WTC11 (cell line): ENCODE measurements around the gene CLDN14. TPM values are rescaled to one million over a fixed set of nuclear protein-coding genes. Genes with fewer than 3 reads are reported as not detected.

Source experiments
- ATAC-seq: fragments of 200-7000 bp; cut with Tn5 transposase; 2 replicates; pipeline ENCODE4 v1.10.0; 2021; ENCODE audit warnings: mild to moderate bottlenecking, moderate library complexity
- CTCF ChIA-PET: fragments of 300-600 bp; sonication (Branson Sonifier 250); formaldehyde crosslinking; loops from one replicate; lab custom pipeline; 2021; ENCODE audit warnings: antibody characterized with exemption; lab: Charles Lee
- POLR2A ChIA-PET: fragments of 350-600 bp; sonication (Branson Sonifier 250); formaldehyde crosslinking; loops from one replicate; lab custom pipeline; 2021; ENCODE audit warnings: antibody characterized with exemption; lab: Charles Lee
- DNase-seq: peaks from one replicate; pipeline ENCODE4 v3.0.0; 2021; ENCODE audit warnings: low spot score
- H3K27ac Mint-ChIP-seq: 2 replicates; pipeline ENCODE4 v1.8.0; 2021; ENCODE audit warnings: mixed read lengths
- H3K27me3 Mint-ChIP-seq: 2 replicates; pipeline ENCODE4 v1.8.0; 2021; ENCODE audit warnings: low read depth, mild to moderate bottlenecking, moderate library complexity, mixed read lengths
- H3K36me3 Mint-ChIP-seq: 2 replicates; pipeline ENCODE4 v1.8.0; 2021; ENCODE audit warnings: mixed read lengths
- H3K4me1 Mint-ChIP-seq: 2 replicates; pipeline ENCODE4 v1.8.0; 2022; ENCODE audit warnings: mixed read lengths
- H3K4me3 Mint-ChIP-seq: 2 replicates; pipeline ENCODE4 v1.8.0; 2021; ENCODE audit warnings: mild to moderate bottlenecking, moderate library complexity, mixed read lengths
- H3K9me3 Mint-ChIP-seq: 2 replicates; pipeline ENCODE4 v1.8.0; 2021; ENCODE audit warnings: mixed read lengths
- ARID4B ChIP-seq: sonication (generic); formaldehyde crosslinking; IDR thresholded peaks from 2 replicates; pipeline ENCODE4 v1.8.0; 2023; ENCODE audit warnings: missing genetic modification reagents, mild to moderate bottlenecking, borderline replicate concordance
- ATF1 ChIP-seq: sonication (generic); formaldehyde crosslinking; IDR thresholded peaks from 2 replicates; pipeline ENCODE4 v1.8.1; 2023; ENCODE audit warnings: mild to moderate bottlenecking, moderate library complexity, missing genetic modification reagents
- E2F1 ChIP-seq: sonication (generic); formaldehyde crosslinking; IDR thresholded peaks from 2 replicates; pipeline ENCODE4 v1.8.0; 2022; ENCODE audit warnings: mild to moderate bottlenecking, missing genetic modification reagents
- E2F4 ChIP-seq: sonication (generic); formaldehyde crosslinking; IDR thresholded peaks from 2 replicates; pipeline ENCODE4 v1.8.1; 2022; ENCODE audit warnings: low read depth, mild to moderate bottlenecking, moderate library complexity, missing genetic modification reagents, borderline replicate concordance
- EMX1 ChIP-seq: fragments of 250-450 bp; sonication (Bioruptor Pico); IDR thresholded peaks from 2 replicates; pipeline ENCODE4 v1.8.0; 2021; ENCODE audit warnings: mild to moderate bottlenecking
- IRF2 ChIP-seq: sonication (generic); formaldehyde crosslinking; IDR thresholded peaks from 2 replicates; pipeline ENCODE4 v1.8.0; 2022; ENCODE audit warnings: low read depth, missing genetic modification reagents, borderline replicate concordance
- JUN ChIP-seq: sonication (generic); formaldehyde crosslinking; IDR thresholded peaks from 2 replicates; pipeline ENCODE4 v1.8.0; 2023; ENCODE audit warnings: mild to moderate bottlenecking, missing genetic modification reagents
- MAX ChIP-seq: sonication (generic); formaldehyde crosslinking; IDR thresholded peaks from 2 replicates; pipeline ENCODE4 v1.8.0; 2022; ENCODE audit warnings: mild to moderate bottlenecking, missing genetic modification reagents
- NR2C2 ChIP-seq: sonication (generic); formaldehyde crosslinking; IDR thresholded peaks from 2 replicates; pipeline ENCODE4 v1.8.0; 2022; ENCODE audit warnings: mild to moderate bottlenecking, missing genetic modification reagents
- PREB ChIP-seq: sonication (generic); formaldehyde crosslinking; IDR thresholded peaks from 2 replicates; pipeline ENCODE4 v1.8.1; 2022; ENCODE audit warnings: mild to moderate bottlenecking, missing genetic modification reagents, moderate library complexity, borderline replicate concordance
- SOX15 ChIP-seq: fragments of 250-450 bp; sonication (Bioruptor Pico); IDR thresholded peaks from 2 replicates; pipeline ENCODE4 v1.9.0; 2021; ENCODE audit warnings: mild to moderate bottlenecking
- ZNF281 ChIP-seq: sonication (generic); formaldehyde crosslinking; IDR thresholded peaks from 2 replicates; pipeline ENCODE4 v1.8.0; 2023; ENCODE audit warnings: mild to moderate bottlenecking, missing genetic modification reagents
- total RNA-seq: library from RNA; stranded (reverse); gene quantifications from 3 replicates; pipeline ENCODE4 v1.2.3, GENCODE V29; 2021
- TF ChIP-seq, protein P1 (sequence below): fragments of 250-450 bp; sonication (Bioruptor Pico); conservative IDR thresholded peaks from 2 replicates; pipeline ENCODE4 v1.9.0; 2021; ENCODE audit warnings: mild to moderate bottlenecking
- TF ChIP-seq, protein P2 (sequence below): sonication (generic); formaldehyde crosslinking; IDR thresholded peaks from 2 replicates; pipeline ENCODE4 v1.8.0; 2022; ENCODE audit warnings: mild to moderate bottlenecking, missing genetic modification reagents
- TF ChIP-seq, protein P3 (sequence below): sonication (generic); formaldehyde crosslinking; IDR thresholded peaks from 2 replicates; pipeline ENCODE4 v1.8.1; 2023; ENCODE audit warnings: mild to moderate bottlenecking, missing genetic modification reagents, moderate library complexity

CLDN14 gene
- total RNA-seq, 1 experiment from 2014 or later, result not detected

GRCh38 chr21:36465478-36465877 is 14.4 kb downstream of the CLDN14 start:
- no peaks in the 10 kb centered on the region for H3K9me3 Mint-ChIP-seq
- no peaks in the 10 kb centered on the region for H3K27me3 Mint-ChIP-seq
- ChIA-PET POLR2A (no interaction called here), CTCF (no interaction called here)
- ATAC-seq (no peak), DNase-seq (no peak)
- H3K4me3 Mint-ChIP-seq, result no peak overlapping the region
- no peaks in the 10 kb centered on the region for H3K36me3 Mint-ChIP-seq
- H3K4me1 Mint-ChIP-seq, result peaks cover 30% of the 10 kb centered on the region
- TF ChIP-seq ZNF281 (CRISPR knock-in tag) (no peak), ATF1 (CRISPR knock-in tag) (no peak), E2F1 (CRISPR knock-in tag) (no peak), IRF2 (no peak), PREB (no peak), SOX15 (CRISPR knock-in tag) (no peak), NR2C2 (CRISPR knock-in tag) (no peak), EMX1 (CRISPR knock-in tag) (no peak), ARID4B (no peak), MAX (CRISPR knock-in tag) (no peak), E2F4 (CRISPR knock-in tag) (no peak), JUN (CRISPR knock-in tag) (no peak)
- TF ChIP-seq, protein P1, sequence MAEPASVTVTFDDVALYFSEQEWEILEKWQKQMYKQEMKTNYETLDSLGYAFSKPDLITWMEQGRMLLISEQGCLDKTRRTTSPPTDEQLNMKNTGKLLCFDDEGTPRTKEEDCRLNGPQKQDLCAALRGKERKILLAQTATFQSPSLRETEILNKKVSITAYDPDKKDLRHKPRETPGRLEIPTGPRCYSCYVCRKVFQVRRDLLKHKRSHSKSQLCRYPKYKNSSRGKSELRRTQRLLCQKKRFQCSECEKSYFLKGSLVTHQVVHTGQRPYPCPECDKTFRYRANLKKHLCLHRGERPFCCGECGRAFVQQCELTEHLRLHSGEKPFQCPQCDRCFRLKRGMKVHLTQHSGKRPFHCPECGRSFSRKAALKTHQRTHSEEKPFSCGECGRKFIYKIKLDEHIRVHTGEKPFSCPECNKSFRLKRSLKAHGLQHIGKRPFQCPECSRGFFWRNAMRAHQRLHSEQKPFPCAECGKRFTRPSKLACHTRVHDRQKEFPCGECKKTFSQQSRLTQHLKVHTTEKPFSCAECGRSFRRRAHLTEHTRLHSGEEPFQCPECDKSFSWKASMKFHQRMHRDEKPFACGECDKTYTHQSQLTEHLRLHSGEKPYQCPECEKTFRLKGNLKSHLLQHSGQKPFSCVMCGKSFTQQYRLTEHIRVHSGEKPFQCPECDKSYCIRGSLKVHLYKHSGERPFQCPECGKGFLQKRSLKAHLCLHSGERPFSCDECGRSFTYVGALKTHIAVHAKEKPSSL (CRISPR knock-in tag), result no peak
- TF ChIP-seq, protein P2, sequence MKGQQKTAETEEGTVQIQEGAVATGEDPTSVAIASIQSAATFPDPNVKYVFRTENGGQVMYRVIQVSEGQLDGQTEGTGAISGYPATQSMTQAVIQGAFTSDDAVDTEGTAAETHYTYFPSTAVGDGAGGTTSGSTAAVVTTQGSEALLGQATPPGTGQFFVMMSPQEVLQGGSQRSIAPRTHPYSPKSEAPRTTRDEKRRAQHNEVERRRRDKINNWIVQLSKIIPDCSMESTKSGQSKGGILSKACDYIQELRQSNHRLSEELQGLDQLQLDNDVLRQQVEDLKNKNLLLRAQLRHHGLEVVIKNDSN (CRISPR knock-in tag), result no peak
- TF ChIP-seq, protein P3, sequence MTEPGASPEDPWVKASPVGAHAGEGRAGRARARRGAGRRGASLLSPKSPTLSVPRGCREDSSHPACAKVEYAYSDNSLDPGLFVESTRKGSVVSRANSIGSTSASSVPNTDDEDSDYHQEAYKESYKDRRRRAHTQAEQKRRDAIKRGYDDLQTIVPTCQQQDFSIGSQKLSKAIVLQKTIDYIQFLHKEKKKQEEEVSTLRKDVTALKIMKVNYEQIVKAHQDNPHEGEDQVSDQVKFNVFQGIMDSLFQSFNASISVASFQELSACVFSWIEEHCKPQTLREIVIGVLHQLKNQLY, result no peak
- TF ChIP-seq, all 79 proteins: peak for 0
- H3K27ac Mint-ChIP-seq, result no peak overlapping the region
